GM18907 (cell line): ENCODE results near the gene REV3L.
"Not testable (repeated sequence)": the region's sequence is repeated elsewhere in the genome, so short reads cannot be mapped to it uniquely, and the experiment has no call there.

Experiments used
- ATAC-seq: cut with Tn5 transposase; IDR thresholded peaks from one replicate; pipeline ENCODE4 v1.9.1; 2021; ENCODE audit warnings: mild to moderate bottlenecking, moderate library complexity; ENCODE audit not compliant: unreplicated experiment

REV3L gene

GRCh38 chr6:111494951-111495635 lies 12.1 kb upstream of the REV3L start:
- no peak for ATAC-seq

DNA sequence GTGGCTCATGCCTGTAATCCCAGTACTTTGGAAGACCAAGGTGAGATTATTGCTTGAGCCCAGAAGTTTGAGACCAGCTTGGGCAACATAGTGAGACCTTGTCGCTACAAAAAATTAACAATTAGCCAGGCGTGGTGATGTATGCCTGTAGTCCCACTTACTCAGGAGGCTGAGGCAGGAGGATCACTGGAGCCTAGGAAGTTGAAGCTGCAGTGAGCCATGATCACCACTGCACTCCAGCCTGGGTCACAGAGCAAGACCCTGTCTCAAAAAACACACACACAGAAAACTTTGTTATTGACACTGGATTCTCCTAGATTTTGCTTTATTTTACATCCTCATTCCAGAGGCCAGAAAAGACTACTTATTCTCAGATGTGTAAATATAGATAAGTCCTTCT lies 9.5 kb upstream of the REV3L start:
- ATAC-seq = no peak

DNA sequence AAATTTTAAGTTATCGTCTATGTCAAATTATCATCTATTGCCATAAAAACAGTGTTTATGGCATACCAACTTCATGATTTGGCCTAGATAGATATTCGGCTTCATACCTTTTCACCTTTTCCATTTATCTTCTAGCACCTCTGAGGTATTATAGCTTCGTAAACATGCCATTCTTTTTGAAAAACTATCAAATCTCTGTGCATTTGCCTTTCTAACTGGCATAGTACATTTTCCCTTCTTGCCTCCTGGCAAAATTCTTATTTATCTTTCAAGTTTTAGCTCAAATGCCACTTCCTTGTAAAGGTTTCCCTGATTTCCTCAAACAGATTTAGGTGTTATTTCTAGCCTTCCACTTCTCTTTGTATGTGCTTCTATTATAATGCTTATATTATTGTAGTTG lies 7.0 kb upstream of the REV3L start:
- ATAC-seq = no peak

DNA sequence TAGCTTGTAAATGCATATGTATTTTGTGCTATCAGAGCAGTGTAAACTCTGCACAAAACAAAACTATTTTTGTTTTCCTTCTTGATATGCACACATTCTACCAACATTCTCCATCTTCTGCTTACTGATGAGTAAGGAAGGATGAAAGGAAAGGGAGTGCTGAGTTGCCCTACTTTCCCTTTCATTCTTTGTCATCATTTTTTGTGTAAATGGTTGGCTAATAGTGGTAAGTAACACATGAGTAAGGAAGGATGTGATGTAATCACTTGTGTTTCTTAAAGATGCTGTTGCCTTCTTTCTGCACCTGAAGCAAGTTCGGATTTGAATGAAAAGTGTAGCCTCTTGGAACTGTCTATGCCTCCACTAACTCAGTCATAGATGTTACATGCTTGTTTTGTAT lies 4.6 kb upstream of the REV3L start:
- peak; percentile 27 for ATAC-seq

- no peak for ATAC-seq
Measured at GRCh38 chr6:111486921-111487320, 3.9 kb upstream of the REV3L start.

- no peak for ATAC-seq
Measured at GRCh38 chr6:111486475-111486874, 3.5 kb upstream of the REV3L start.

DNA sequence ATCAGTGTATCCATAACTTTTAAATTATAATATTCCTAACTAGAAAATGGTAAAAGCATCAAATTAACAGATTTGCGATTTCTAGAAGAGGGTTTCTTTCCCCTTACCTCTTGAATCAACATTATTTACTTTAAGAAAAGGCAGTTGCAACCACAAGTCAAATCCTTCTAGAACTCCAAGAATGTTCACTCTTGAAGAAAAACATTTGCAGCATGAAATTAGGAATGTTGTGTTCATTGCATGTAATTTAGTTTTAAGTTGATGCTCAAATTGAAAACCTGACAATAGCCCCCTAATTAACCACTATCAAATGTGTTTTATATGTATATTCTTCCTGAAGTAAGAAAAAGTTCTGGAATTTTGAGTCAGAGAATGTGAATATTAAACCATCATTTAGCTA lies 2.3 kb upstream of the REV3L start:
- no peak for ATAC-seq

DNA sequence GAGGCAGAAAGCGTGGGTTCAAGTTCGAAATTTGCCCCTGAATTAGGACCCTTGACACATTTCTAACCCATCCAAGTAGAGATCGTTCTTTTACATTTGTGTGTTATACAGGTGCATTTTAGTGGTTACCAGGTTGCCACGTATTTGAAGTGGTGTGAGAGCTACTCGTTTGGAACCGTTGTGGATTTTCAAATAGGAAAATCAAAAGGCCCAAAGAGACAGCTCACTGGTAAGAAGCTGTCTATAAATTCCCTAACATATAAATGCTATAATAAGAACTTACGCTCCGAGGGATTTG lies 1.6 kb upstream of the REV3L start:
- ATAC-seq = no peak

- peak; percentile 52 for ATAC-seq
Measured at GRCh38 chr6:111483736-111484632, 966 bp upstream of the REV3L start.

DNA sequence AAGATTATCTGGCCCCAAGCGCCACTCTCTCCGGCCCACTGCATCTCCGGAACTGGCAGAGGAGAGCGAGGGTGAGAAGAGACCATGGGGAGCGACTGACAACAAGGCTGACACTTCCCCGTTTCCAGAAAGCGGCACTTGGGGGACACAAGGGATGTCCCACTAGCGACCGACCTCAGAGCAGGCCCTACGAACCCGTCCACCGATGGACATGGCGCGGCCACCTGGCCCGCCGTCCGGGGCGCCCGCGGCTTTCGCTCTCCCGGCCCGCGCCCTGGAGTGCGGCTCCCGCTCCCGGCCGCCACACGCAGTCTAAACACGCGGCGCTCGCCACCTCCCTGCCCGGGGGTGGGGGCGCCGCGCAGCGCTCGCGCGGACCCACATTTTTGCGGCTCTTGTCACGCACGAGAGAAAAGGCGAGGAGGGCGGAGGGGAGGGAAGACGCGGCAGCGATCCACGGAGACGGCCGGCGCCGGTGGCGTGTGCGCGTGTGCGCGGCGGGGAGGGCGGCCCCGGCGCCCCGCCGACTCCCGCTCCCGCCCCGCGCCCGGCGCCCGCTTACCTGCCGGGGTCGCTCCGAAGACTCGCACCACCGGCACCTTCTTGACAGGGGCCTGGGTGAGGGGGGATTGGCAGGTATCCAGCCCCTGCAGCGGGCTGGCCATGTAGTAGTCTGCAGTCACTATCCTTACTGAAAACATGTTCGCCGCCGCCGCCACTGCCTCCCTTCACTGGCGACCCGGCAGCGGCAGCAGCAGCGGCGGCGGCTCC lies 645 bp downstream of the REV3L start:
- peak; percentile 28 for ATAC-seq

DNA sequence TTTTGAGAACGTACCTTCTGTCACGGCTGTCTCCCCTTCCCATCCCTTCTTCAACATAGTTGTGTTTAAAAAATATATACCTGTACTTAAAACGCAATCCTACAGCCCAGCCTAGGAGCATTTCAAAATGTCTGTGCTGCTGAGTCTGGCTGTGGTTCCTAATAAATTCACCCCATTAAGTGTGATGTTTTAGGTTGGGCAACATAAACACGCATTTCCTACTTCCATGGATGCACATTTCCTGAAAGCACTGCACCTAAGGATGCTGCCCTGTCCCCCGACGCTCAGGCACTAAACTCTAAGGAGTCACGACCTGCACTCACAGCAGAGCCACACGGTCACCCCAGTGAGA lies 1.2 kb downstream of the REV3L start:
- ATAC-seq = no peak

GRCh38 chr6:111480988-111481822 lies 1.8 kb downstream of the REV3L start:
- no peak for ATAC-seq

DNA sequence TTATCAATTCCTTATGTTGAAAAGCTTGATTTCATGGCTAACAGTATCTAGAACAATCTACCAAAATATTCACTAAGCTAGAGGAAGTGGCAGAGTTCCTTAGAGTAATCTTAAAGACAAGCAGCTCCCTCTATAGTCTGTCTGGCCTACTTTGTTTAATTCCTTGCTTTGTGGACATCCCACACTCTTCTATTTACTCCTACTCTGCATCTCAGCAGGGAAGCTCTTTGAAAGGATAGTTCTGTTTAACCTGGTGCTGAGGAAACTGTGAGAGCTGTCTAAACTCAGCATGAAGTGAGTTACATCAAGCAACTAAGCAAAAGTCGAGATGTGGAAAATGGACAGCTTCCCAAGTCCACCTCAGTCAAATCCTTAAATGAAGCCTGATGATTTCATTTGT lies 4.3 kb downstream of the REV3L start:
- ATAC-seq = peak; percentile 19

GRCh38 chr6:111478064-111478476 lies 4.9 kb downstream of the REV3L start:
- ATAC-seq = no peak

GRCh38 chr6:111477481-111477938 lies 5.5 kb downstream of the REV3L start:
- peak; percentile 40 for ATAC-seq

- not testable (repeated sequence) for ATAC-seq
Measured at GRCh38 chr6:111476061-111476460, 7.0 kb downstream of the REV3L start.

GRCh38 chr6:111474771-111475170 lies 8.2 kb downstream of the REV3L start:
- no peak for ATAC-seq

DNA sequence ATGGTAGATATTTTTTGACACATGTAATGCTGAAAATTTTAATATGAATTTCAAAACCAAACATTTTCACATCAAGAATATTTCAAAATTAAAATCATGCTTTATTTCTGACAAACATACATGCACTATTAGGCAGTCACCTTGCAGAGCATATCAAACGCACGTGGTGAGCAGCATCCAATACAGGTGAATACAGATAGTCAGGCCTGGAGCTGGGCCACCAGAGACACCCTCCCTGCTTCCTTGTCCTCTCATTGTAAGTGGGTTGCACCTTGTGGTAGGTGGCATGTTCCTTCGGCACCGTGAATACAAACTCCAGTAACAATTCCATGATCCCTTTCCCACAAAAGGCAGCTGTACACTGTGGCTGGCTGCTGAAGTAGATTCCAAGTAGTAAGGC lies 8.9 kb downstream of the REV3L start:
- ATAC-seq = no peak

DNA sequence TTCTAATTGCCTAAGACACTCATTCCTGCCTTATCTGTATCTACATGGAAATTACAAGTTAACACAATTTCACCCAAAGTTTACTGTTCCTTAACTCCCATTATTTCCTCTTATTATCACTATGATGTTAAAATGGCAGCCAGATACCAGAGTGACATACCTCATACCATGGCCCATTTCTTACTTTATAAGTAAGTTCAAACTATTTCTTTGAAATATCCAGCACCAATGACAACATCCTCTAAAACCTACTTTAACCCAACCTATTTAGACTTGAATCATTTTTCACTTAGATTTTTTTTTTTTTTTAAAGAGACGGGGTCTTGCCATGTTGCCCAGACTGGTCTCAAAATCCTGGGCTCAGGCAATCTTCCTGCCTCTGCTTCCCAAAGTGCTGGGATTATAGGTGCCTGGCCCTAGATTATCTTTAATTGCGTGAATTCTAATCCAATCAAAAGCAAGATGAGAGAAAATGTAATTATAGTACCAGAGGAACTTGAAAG lies 10.0 kb downstream of the REV3L start:
- no peak for ATAC-seq

DNA sequence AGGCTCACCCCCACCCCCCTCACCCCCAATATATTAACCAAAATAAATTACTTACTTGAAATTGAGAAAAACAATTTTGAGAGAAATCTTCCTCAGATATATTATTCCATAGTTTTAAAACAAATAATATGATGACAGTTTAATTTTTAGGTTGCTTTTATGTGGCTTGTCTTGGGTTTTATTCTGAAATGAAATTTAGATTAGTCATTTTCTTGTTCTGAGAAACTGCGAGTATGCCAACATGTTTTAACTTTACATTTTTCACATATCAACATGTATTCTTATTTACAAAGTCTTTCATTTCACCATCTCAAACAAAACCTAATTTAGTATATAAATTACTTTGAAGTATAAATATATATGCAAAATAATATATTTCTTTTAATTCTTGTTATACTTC lies 11.1 kb downstream of the REV3L start:
- ATAC-seq = no peak

DNA sequence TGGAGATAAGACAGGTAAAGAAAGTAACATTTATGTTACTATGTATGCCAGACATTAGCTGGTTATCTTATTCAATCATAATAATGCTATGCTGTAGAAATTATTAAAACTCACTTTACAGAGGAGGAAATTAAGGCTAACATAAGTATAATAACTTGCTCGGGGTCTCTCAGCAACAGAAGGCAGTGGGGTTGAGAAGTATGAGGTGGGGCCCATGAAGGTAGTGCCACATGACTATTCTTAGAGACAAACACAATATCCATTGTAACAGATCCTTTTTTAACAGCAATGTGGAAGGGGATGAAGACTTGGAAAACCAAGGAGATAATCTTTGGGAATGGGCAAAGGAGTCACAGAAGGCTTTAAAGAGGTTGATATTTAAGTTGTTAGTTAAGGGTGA lies 11.5 kb downstream of the REV3L start:
- ATAC-seq = no peak
